GM12864 (cell line): ENCODE results near the gene ICA1.

Experiments
- DNase-seq: peaks from one replicate; pipeline ENCODE4 v3.0.0-alpha.2; 2011; ENCODE audit warnings: low read depth
- H3K4me3 ChIP-seq: 2 replicates; pipeline ENCODE4 v1.5.1; 2011; ENCODE audit warnings: mild to moderate bottlenecking, low read depth, low read length, control low read depth
- CTCF ChIP-seq: IDR thresholded peaks from 2 replicates; pipeline ENCODE4 v1.5.1; 2011; ENCODE audit warnings: low read depth, mild to moderate bottlenecking, moderate library complexity, low read length, control low read depth, inconsistent platforms; ENCODE audit errors: missing control alignments

Gene ICA1

DNA sequence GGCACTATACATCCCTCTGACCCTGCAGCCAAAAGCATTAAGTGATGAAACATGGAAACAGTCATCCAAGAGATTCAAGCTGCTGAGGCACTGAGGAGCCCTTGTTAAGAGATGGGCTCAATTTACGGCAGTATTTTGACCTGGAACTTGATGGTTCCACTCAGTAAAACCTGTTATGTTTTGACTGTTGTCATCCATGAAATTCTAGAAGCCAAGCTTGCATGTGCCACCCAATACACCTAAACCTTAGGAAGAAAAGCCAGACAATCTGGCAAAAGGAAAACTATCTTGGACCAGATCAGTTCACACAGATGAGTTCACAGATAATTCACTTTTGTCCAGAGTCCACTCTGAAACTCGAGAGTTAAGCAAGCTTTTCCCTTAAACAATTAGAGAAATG lies 53.2 kb downstream of the ICA1 start:
- no peak for TF ChIP-seq CTCF
- DNase-seq, result no peak
- H3K4me3 ChIP-seq, result no peak overlapping the region

GRCh38 chr7:8206956-8207355 lies 55.0 kb downstream of the ICA1 start:
- H3K4me3 ChIP-seq, result no peak overlapping the region
- TF ChIP-seq CTCF, result no peak
- no peak for DNase-seq

DNA sequence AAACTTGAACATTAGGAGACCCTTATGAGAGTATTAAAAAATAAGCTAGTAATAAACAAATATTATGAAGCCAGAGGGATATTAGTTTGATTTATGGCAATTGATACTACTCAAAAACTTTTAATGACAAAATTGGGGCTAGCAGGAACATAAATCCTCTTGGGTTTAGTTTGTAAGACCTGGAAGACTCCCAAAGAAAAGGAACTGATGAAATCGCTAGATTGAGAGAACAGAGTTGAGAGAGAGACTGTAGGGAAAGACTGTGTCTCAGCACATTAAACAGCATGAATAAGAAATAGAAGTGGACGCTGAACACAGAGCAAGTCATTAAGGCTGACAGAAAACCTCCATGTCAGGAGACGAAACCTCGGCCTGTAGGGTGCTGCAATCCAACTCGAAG lies 56.4 kb downstream of the ICA1 start:
- no peak for TF ChIP-seq CTCF
- no peak overlapping the region for H3K4me3 ChIP-seq
- DNase-seq, result no peak

GRCh38 chr7:8205031-8205387 lies 57.0 kb downstream of the ICA1 start:
- TF ChIP-seq CTCF, result no peak
- no peak for DNase-seq
- no peak overlapping the region for H3K4me3 ChIP-seq

- DNase-seq, result no peak
- H3K4me3 ChIP-seq, result no peak overlapping the region
Measured at GRCh38 chr7:8204339-8205030, 57.5 kb downstream of the ICA1 start.

DNA sequence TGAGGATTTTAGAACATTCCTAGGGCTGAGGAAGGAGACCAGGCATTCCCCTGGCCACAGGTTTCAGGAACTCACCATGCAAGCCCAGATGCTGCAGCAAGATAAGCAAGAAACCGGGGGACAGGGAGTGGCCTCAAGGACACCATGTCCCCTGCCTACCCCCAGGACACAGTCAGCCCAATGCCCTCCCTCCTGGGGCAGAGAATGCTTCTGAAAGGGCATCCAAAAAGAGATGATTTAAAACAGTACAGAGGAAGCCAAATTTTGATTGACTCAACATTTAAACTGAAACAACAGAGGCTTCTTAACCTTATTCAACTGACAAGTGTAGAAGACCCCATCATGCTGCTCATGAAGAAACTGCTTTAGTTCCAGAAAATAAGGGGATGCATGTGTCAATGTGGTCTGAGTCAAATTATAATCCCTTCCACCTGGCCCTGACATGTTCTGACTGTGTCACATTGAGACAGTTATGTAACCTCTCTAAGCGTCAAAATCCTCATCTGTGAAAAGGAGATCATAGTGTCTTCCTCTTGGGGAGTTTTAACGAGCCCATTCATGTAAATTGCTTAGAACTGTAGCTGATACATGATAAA lies 60.0 kb downstream of the ICA1 start:
- TF ChIP-seq CTCF, result no peak
- H3K4me3 ChIP-seq, result no peak overlapping the region
- DNase-seq, result no peak

More at GRCh38 chr7:8204339-8205030, 57.5 kb downstream of the ICA1 start:
- TF ChIP-seq CTCF, result no peak

- no peak for DNase-seq
Measured at GRCh38 chr7:8200717-8201116, 61.2 kb downstream of the ICA1 start.

More at GRCh38 chr7:8200717-8201116, 61.2 kb downstream of the ICA1 start:
- TF ChIP-seq CTCF, result no peak
- H3K4me3 ChIP-seq, result no peak overlapping the region
